Measurements from ENCODE around the gene TCTN1. TPM values are rescaled to one million over a fixed set of nuclear protein-coding genes. Genes with fewer than 3 reads are reported as not detected.
"Not testable (repeated sequence)": the region's sequence is repeated elsewhere in the genome, so short reads cannot be mapped to it uniquely, and the experiment has no call there.

TCTN1 gene
- total RNA-seq, 1 experiment from 2014 or later: 50.1 TPM

DNA sequence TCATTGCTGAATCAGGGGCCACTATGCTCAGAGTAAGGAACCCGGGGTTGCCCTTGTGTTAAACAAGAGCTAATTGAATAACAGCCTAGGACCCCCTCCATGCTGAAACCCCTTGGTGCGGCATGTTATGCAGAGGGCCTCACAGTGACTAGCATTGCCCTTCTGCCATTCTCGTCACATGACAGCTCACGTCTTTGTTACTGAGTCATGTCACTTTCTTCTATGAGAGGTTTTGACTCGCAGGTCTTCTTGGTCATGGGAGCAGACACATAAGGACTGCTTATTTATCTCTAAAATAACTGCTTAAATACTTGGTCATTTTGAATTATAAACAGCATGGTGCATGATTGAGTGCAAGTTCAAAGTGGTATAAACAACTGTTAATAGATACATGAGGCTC lies 24.9 kb downstream of the TCTN1 start:
- no peak for DNase-seq (ENCODE audit: low spot score)

DNA sequence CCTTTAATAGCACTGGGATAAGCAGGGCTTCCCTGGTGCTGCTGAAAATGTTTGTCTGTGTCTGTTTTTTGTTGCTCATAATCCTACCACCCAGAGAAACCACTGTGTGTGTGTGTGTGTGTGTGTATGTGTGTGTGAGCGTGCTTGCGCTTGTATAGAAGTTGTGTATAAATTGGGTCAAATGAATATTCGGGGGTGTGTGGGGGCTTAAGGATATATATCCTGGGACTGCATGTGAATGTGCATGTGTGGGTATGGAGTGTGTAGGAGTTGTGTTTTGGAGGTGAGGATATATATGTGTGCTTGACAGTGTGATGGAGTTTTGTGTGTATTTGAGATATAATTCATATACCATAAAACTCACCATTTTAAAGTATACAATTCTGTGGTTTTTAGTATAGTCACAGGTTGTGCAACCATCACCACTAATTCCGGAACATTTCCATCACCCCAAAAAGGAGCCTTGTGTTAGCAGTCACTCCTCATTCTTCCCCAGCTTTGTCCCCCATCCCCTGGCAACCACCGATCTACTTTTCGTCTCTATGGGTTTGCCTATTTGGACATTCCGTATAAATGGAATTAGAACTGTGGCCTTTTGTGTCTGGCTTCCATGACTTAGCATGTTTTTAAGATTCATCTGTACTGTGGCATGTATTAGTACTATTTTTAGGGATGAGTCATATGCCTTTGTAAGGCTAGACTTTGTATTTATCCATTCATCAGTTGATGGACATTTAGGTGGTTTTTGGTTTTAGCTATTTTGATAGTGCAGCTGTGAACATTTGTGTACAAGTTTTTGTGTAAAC lies 25.6 kb downstream of the TCTN1 start:
- DNase-seq (ENCODE audit: low spot score): peak; percentile 59

DNA sequence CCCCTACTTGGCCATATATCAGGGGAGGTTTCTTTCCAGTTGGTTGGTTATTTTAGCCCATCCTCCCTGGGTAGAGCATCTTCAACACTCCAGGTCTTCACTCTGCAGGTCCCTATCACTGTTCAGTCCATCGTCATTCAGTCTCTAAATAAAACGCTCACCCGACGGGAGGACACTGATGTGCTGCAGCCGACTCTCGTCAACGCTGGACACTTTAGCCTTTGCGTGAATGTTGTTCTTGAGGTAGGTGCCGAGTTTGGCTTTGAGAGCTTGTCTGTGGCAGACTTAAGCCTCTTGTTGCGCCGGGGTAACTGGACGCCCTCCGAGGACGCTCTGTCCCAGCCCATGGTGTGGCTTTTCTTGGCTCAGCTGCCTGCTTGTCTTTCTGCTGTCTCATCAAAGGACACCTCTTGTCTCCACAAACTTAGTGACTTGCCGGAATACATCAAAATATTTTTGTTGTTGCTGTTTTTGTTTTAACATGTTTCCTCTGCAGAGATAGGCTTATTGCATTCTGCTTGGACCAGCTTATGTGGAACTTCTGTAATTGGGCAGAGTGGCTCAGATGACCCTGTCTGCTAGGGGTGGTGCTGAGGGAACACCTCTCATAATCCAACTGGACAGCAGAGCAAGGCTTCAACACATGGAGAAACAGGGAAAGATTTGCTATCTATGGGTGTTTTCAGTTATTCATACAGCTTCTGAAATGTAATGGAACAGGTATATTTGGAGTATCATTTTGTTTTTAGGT lies 26.5 kb downstream of the TCTN1 start:
- no peak for DNase-seq (ENCODE audit: low spot score)

DNA sequence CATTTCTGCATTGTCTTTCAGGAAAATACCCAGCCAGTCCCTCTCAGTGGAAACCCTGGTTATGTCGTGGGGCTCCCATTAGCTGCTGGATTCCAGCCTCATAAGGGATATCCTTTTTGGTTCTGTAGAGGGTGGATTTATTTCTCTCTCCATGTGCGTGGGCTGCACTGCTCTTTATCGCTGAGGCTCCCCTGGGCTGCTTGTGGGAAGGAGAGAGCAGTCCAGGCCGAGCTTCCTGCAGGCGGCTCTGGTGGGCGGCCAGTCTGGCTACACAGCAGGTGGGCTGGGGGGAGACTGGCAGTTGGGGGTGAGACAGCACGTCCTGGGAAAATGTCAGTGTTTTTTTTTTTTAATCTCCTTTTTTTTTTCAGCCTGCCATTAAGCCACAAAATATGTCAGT lies 27.6 kb downstream of the TCTN1 start:
- no peak for DNase-seq (ENCODE audit: low spot score)

DNA sequence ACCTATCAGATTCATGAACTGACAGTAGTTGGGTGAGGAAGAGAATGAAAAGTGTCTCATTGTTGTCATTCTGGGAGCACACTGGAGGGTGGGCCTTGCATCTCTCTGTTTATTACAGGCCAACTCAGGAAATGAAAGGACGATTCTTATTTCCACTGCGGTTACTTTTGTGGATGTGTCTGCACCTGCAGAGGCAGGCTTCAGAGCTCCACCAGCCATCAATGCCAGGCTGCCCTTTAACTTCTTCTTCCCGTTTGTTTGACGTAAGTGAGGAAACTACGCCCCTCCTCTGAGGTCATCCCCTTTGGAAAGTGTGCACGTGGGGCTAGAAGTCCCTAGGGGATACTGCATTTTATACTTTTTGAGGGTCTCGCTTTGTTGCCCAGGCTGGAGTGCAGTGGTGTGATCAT lies 33.7 kb downstream of the TCTN1 start:
- DNase-seq (ENCODE audit: low spot score): no peak

DNA sequence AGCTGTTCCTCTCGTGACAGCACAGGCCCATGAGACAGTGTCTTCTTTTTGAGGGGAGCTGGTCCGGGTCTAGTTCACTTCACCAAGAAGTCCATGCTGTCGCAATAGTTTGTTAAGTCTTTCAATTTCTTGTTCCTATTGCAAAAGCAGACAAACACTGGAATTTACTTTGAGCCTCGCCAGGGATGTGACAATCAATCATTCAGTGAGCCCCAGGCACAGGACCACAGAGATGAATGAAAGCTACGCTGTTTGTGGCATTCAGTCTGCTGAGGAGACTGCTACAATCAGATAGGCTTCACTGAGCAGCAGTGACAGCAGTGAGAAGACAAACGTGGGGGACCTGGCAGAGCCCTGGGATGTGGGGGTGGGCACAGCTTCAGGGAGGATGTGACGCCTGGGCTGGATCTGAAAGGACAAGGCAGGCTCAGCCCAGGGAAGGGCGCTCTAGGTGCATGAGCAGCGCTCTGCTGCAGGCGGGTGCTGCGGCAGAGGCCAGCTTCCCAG lies 35.5 kb downstream of the TCTN1 start:
- DNase-seq (ENCODE audit: low spot score): no peak

DNA sequence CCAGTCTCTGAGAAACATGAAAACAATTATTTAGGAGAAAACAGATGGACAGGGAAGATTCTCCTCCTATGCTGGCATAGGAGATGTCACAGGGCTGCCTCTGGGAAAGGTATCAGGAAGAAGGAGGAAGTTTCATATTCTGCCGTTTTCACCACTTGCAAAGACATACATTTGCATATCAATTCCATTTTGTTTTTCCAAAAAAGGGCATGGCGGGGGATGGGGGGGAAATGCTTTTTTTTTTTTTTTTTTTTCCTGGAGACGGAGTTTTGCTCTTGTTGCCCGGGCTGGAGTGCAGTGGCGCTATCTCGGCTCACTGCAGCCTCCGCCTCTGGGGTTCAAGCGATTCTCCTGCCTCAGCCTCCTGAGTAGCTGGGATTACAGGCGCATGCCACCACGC lies 40.3 kb downstream of the TCTN1 start:
- DNase-seq (ENCODE audit: low spot score): not testable (repeated sequence)

DNA sequence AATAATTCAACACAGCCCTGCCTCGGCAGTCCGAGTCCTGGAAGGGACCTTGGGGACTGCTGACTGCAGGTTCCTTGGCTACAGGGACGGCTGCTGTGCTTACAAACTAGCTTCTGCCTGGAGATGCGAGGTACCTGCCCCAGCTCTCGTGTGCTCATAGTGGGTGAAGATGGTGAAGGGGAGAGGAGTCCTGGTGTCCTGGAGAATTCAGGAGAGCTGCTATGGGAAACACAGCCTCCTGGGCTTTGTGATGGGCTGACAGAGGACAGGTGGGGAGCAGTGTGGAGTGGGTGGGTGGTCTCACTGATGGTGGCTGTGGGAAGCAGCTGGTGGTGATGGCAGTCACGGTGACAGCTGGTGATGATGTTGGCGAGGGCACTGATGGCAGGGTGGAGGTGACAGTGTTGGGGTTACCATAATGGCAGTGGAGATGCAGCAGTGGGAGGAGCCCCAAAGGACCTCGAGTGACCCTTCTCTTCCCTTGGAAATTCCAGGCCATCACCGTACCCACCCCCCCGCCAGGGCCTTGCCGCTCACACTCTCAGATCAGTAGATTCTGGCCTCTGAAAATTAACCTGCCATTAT lies 42.2 kb downstream of the TCTN1 start:
- no peak for DNase-seq (ENCODE audit: low spot score)

DNA sequence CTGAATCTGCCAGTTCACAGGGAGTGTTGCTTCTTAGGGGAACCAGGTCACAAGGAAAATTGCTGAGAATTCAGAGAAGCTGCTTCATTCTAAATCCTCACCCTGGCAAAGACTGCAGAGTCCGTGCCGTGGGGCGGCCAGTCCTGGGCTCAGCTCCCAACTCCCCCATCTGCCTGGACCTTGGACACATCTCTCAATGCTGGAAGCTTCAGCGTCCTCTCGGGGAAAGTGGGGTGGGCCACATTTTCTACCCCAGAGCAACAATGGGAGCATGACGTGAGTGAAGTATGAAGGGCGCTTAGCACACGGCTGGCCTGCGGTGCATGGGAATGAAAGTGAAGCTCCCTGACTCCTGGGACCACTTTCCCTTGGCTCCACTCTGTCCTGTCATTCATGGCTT lies 43.8 kb downstream of the TCTN1 start:
- DNase-seq (ENCODE audit: low spot score): no peak

DNA sequence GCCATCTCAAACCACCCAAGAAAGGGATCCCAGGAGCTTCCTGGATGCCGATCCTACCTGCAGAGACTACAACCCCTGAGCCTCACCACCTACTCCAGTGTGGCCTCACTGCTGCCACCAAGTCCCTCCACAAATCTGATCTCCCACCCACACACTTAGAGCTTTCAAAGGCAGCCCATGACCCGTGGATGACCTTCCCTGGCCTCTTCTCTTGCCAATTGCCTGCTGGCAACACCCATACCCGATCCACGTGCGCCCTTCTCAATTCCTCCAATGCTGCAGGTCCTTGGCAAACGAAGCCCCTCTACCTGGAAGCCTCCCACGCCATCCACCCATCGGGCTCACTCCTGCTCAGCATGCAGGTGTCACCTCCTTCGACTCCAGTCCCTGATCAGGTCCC lies 44.3 kb downstream of the TCTN1 start:
- no peak for DNase-seq (ENCODE audit: low spot score)

DNA sequence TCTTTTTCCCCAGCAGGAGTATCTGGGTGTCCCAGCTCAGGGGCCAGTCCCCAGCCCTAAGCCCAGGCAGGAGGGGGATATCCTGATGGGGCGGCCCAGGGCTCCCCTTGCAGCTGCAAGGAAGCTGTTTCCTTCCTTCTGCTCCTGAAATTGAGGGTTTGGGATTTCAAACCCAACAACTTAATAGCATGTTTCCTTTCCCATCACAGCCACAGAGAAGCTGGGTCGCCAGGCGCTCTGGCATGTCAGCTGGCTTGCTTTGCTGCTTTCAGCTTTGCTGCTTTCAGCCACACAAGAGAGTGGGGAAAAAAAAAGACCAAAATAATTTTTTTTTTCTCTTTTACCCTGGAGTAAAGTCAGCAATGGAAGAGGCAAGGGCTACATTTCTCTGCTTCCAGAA lies 44.9 kb downstream of the TCTN1 start:
- DNase-seq (ENCODE audit: low spot score): no peak

DNA sequence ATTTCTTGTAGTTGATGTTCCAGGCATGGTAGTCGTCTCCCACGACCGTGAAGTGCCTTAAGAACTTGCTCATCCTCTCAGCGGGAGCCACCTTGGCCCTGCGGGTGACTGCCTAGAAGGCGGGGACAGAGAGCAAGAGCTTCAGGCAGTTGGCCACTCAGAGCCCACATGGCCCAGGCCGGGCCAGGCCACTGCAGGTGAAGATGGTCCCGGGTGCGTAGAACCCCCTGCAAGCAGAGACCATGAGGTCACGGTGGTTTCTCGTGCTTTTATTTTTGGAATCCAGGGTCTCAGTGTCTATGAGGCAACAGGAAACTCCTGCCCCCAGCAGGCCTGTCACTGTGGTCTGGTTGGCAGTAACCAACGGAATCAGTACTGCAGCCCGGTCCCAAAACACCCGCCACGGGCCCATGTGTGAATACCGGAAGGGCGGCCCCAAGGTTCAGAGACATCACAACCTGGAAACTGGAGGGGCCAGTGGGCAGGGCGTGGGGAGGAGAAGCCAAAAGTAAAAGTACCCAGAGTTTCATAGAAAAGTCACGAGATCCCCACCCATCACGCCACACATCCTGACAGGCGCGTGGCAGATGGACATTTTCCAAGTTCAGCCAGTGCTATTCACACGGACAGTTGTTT lies 47.5 kb downstream of the TCTN1 start:
- DNase-seq (ENCODE audit: low spot score): no peak

DNA sequence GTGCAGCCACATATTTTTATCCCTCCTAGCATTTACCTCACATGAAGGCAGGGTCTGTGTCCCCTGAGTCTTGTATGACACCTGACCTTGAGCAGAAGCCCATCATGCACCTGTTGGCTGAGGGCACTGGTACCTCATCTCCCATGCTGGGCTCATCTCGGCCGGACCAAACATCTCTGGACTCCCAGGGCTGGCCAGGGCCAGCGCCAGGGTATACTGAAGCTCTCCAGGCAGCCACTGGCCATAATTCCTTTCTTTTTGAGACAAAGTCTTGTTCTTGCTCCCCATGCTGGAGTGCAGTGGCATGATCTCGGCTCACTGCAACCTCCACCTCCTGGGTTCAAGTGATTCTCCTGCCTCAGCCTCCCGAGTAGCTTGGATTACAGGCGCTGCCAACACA lies 53.0 kb downstream of the TCTN1 start:
- DNase-seq (ENCODE audit: low spot score): no peak

DNA sequence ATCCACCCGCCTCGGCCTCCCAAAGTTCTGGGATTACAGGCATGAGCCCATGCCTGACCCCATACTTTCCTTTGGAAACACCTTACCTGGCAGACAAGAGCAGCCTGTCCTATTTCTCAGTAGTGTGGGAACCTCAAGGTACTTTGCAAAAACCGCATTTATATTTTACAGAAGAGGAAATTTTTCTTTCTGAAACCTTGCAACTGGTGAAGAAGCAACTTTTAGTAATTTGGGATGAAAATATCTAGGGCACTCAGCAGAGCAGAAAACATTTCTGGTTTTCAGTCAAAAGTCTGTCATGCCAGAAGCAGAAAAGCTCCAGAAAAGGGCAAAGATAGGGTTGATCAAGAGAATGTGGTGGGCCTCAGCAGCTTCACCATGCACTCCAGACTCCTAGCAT lies 53.7 kb downstream of the TCTN1 start:
- DNase-seq (ENCODE audit: low spot score): no peak

DNA sequence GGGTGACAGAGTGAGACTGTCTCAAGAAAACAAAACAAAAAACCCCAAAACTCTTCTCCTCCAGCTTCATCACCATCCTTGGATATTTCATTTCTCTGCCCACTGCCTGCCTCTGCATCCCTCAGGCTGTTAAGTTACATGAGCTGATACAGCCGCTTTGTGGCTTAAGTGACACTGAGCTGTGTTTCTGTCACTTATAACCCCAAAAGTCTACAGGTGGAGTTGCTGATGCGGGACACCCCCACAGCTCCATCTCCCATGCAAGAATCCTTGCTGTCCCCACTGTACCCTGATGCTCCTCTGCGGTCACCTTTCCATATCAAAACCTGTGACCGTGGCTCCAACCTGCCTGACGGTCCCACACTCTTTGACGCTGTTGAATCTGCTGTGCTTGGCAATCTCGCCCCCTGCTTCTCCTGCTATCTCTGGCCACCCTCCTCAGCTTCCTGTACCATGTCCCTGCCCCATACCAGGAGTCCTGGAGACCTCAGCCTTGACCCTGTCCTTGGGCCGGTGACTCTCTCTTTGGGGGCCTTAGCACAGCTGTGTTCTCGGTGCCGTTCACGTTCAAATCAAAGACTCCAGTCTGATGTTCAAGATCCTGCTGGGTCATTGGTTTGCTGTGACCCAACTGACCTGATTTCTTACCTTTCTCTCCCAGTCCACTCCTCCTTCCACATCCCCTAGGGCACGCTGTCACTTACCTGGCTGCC lies 54.7 kb downstream of the TCTN1 start:
- DNase-seq (ENCODE audit: low spot score): no peak

DNA sequence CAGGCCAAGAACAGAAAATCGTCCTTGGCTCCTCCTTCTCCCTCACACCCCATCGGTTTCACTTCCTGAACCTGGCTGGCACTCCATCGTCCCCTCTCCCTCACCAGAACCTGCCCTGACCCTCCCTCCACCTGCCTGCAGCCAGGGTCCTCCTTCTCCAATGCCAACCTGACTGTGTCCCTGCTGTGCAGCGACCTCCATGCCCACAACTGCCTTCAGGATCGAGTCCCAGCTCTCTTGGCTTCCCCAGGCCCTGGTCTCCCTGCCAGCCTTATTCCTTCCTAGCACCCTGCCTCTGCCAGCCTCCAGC lies 55.2 kb downstream of the TCTN1 start:
- DNase-seq (ENCODE audit: low spot score): no peak

DNA sequence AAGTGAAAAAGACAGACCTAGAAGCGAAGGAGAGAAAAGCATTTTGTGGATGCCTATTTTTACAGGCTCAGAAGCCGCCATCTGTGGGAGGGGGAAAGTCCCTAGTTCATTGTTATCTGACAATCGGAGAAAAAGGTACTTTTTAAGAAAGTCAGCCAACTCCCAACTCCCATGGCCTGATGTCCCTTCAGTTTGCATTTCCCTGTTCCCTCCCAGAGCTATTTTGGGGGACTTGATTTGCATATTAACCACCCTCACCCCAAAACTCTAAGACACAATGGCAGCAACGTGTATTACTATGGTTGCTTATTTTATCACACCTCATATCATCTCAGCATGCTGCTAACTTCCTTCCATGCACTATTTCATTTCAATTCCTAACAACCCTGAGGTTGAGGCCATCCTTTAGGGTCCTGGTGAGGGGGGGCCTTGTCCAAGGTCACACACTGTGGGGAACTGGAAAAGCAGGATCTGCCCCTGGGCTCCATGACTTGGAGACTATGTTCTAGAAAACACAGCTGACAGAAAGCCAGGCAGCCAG lies 56.3 kb downstream of the TCTN1 start:
- no peak for DNase-seq (ENCODE audit: low spot score)

DNA sequence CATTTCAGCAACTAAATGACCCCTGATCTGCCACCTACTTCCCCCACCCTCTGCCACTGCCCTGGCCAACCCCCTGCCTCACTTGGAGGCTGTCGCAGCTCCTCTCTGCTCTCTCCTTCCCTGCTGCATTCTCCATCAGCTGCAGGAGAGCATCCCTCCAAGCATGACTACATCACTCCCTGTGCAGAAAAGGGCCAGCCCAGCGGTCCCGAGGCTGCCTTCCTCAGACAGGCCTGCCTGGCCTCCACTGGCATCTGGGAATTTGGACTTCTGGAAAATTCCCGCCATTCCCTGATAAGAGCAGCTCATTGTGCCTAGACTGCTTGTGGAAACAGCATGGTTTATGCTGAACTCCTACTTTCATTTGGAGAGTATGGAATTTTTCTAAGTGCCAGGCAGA lies 62.2 kb downstream of the TCTN1 start:
- DNase-seq (ENCODE audit: low spot score): no peak

DNA sequence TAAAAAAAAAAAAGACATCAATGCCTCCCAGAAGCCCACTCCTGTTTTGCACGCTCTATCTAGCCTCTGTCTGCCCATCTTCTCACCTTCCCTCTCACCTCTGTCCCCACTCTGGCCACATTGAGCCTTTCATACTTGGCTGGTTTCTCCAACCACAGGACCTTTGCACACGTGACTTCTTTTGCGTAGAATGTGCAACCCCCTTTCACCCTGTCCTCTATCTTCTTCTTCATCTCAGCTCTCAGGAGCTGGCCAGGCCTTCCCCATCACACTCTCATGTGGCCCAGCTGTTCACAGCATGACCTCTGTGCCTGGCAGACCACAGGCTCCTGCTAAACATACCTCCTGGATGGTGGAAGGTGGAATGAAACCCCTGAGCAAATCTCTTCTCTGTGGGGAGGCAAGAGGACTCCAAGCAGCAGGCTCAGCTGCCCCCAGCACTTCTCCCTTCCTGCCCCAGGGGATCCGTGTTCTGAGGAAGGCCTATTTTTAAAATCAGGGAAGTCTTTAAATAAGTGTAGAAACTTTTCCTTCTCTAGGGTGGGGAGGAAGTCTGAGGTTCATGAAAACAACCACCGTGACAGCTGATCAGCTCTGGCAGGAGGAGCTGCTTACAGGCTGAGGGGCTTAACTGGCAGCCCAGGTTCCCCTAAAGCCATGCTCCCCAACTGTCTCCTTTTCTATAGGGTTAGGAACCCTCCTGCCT lies 63.4 kb downstream of the TCTN1 start:
- no peak for DNase-seq (ENCODE audit: low spot score)

DNA sequence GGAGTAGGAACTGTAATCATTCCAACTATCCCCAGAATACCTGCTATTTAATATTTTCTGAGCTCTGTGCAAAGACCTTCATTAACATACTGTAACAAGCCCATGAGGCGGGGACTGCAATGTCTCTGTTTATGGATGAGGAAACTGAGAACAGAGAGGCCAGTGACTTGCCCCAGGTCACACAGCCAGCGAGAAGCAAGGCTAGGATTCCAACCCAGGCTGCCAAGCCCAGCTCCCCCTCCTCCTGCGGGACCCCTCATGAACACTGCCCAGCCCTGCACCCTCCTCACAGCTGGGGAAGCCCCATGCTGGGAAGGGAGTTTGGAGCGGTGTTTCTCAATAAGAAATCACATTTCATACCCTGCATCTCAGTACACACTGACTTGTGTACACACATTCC lies 64.1 kb downstream of the TCTN1 start:
- DNase-seq (ENCODE audit: low spot score): no peak

DNA sequence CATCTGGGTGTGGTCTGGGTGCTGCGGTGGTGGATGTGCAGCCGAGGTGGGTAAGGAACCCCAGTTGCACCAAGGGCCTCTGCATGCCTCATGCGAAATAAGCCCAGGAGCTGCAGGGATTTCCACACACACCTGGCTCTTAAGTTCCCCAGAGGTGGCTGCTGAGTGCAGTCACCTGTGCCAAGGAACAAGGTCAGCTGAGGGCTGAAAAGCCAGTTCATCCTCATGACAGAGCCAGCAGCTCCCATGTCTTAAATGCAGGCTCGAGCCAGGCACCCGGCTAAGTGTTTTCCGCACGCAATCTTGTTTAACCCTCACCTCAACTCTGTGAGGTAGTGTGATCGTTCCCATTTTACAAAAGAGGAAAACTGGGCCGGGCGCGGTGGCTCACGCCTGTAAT lies 65.3 kb downstream of the TCTN1 start:
- DNase-seq (ENCODE audit: low spot score): no peak

Data from H4 (cell line).